H9 (cell line): Measurements from ENCODE around the gene CCL4L2. TPM values are rescaled to one million over a fixed set of nuclear protein-coding genes. Genes with fewer than 3 reads are reported as not detected.
"Not testable (repeated sequence)": the region's sequence is repeated elsewhere in the genome, so short reads cannot be mapped to it uniquely, and the experiment has no call there.

Experiments used
- DNase-seq: peaks from one replicate; pipeline ENCODE4 v3.0.0-alpha.2; 2017
- H2AFZ ChIP-seq: one replicate; pipeline ENCODE4 v1.6.1; 2013; ENCODE audit warnings: mild to moderate bottlenecking, low read length, control low read depth, moderate library complexity
- H2AK5ac ChIP-seq: 2 replicates; pipeline ENCODE4 v1.6.1; 2013; ENCODE audit warnings: low read length, control low read depth, mixed read lengths; ENCODE audit not compliant: insufficient read length
- H2BK120ac ChIP-seq: one replicate; pipeline ENCODE4 v1.6.1; 2013; ENCODE audit warnings: low read depth, mild to moderate bottlenecking, low read length, control low read depth, inconsistent platforms; ENCODE audit not compliant: poor library complexity, severe bottlenecking
- H2BK12ac ChIP-seq: 2 replicates; pipeline ENCODE4 v1.6.1; 2013; ENCODE audit warnings: low read length, control low read depth, mixed read lengths, low read depth; ENCODE audit not compliant: insufficient read length
- H2BK15ac ChIP-seq: 2 replicates; pipeline ENCODE4 v1.6.1; 2013; ENCODE audit warnings: low read depth, low read length, control low read depth
- H2BK20ac ChIP-seq: one replicate; pipeline ENCODE4 v1.6.1; 2013; ENCODE audit warnings: low read depth, mild to moderate bottlenecking, low read length, control low read depth, inconsistent platforms; ENCODE audit not compliant: poor library complexity, severe bottlenecking
- H2BK5ac ChIP-seq: 2 replicates; pipeline ENCODE4 v1.6.1; 2013; ENCODE audit warnings: low read length, control low read depth, mixed read lengths; ENCODE audit not compliant: insufficient read length
- H3K14ac ChIP-seq: 2 replicates; pipeline ENCODE4 v1.6.1; 2013; ENCODE audit warnings: low read length, control low read depth; ENCODE audit not compliant: insufficient read depth
- H3K18ac ChIP-seq: 2 replicates; pipeline ENCODE4 v1.6.1; 2013; ENCODE audit warnings: low read depth, mild to moderate bottlenecking, mixed read lengths, low read length, control low read depth; ENCODE audit not compliant: insufficient read length
- H3K23ac ChIP-seq: 2 replicates; pipeline ENCODE4 v1.6.1; 2013; ENCODE audit warnings: low read length, control low read depth, mixed read lengths, low read depth; ENCODE audit not compliant: insufficient read length
- H3K23me2 ChIP-seq: 2 replicates; pipeline ENCODE4 v1.6.1; 2013; ENCODE audit warnings: low read depth, mild to moderate bottlenecking, mixed read lengths, low read length, control low read depth; ENCODE audit not compliant: insufficient read length, poor library complexity, severe bottlenecking
- H3K27ac ChIP-seq: 2 replicates; pipeline ENCODE4 v1.5.1; 2013; ENCODE audit warnings: low read length, control low read depth, mixed read lengths, low read depth; ENCODE audit not compliant: insufficient read length
- H3K27me3 ChIP-seq: 2 replicates; pipeline ENCODE4 v1.6.1; 2013; ENCODE audit warnings: low read length, control low read depth, inconsistent platforms; ENCODE audit not compliant: insufficient read depth
- H3K4ac ChIP-seq: 2 replicates; pipeline ENCODE4 v1.6.1; 2013; ENCODE audit warnings: low read depth, mild to moderate bottlenecking, control low read depth, inconsistent platforms, low read length, moderate library complexity
- H3K4me1 ChIP-seq: 2 replicates; pipeline ENCODE4 v1.6.1; 2013; ENCODE audit warnings: low read length, control low read depth, inconsistent platforms; ENCODE audit not compliant: insufficient read depth
- H3K4me2 ChIP-seq: 2 replicates; pipeline ENCODE4 v1.6.1; 2013; ENCODE audit warnings: low read length, control low read depth, mixed read lengths; ENCODE audit not compliant: insufficient read length, insufficient read depth
- H3K56ac ChIP-seq: 2 replicates; pipeline ENCODE4 v1.6.1; 2013; ENCODE audit warnings: low read depth, mild to moderate bottlenecking, mixed read lengths, low read length, control low read depth; ENCODE audit not compliant: insufficient read length
- H3K79me1 ChIP-seq: 2 replicates; pipeline ENCODE4 v1.6.1; 2013; ENCODE audit warnings: low read depth, mild to moderate bottlenecking, moderate library complexity, low read length, control low read depth, inconsistent platforms; ENCODE audit not compliant: insufficient read depth, poor library complexity, severe bottlenecking
- H3K79me2 ChIP-seq: 2 replicates; pipeline ENCODE4 v1.6.1; 2013; ENCODE audit warnings: low read length, control low read depth, inconsistent platforms; ENCODE audit not compliant: insufficient read depth
- H3K9ac ChIP-seq: 2 replicates; pipeline ENCODE4 v1.6.1; 2013; ENCODE audit warnings: low read length, control low read depth, mixed read lengths; ENCODE audit not compliant: insufficient read length; ENCODE audit errors: extremely low read depth
- H3K9me3 ChIP-seq: one replicate; pipeline ENCODE4 v1.6.1; 2013; ENCODE audit warnings: low read depth, low read length, inconsistent platforms; ENCODE audit not compliant: control insufficient read depth
- H3T11ph ChIP-seq: one replicate; pipeline ENCODE4 v1.6.1; 2013; ENCODE audit warnings: mild to moderate bottlenecking, low read length, control low read depth, inconsistent platforms
- H4K20me1 ChIP-seq: one replicate; pipeline ENCODE4 v1.6.1; 2013; ENCODE audit not compliant: control insufficient read depth, insufficient read length, insufficient read depth
- H4K5ac ChIP-seq: 2 replicates; pipeline ENCODE4 v1.6.1; 2013; ENCODE audit warnings: low read depth, mild to moderate bottlenecking, mixed read lengths, low read length, control low read depth; ENCODE audit not compliant: insufficient read length
- H4K8ac ChIP-seq: replicated peaks from 2 replicates; pipeline ENCODE4 v1.6.1; 2013; ENCODE audit warnings: low read length, control low read depth, mixed read lengths, low read depth; ENCODE audit not compliant: insufficient read length
- H4K91ac ChIP-seq: 2 replicates; pipeline ENCODE4 v1.6.1; 2013; ENCODE audit warnings: low read depth, mild to moderate bottlenecking, moderate library complexity, mixed read lengths, low read length, control low read depth; ENCODE audit not compliant: insufficient read length
- H3K27ac Mint-ChIP-seq, 3 experiments: 2 replicates in 2 of 3; 3 replicates in 1 of 3; pipeline ENCODE4 v1.8.0; 2020 to 2021; ENCODE audit warnings: mixed read lengths in 3 of 3, mild to moderate bottlenecking in 1 of 3, moderate library complexity in 1 of 3
- H3K27me3 Mint-ChIP-seq: 2 replicates; pipeline ENCODE4 v1.8.0; 2021; ENCODE audit warnings: low read depth, mild to moderate bottlenecking, moderate library complexity, mixed read lengths
- H3K36me3 Mint-ChIP-seq, 3 experiments: 2 replicates in 2 of 3; 3 replicates in 1 of 3; pipeline ENCODE4 v1.8.0; 2020 to 2021; ENCODE audit warnings: low read depth in 3 of 3, mixed read lengths in 3 of 3; ENCODE audit not compliant: insufficient read depth in 1 of 3
- H3K4me1 Mint-ChIP-seq, 2 experiments: 2 replicates each; pipeline ENCODE4 v1.8.0; 2020; ENCODE audit warnings: mixed read lengths in 2 of 2
- H3K4me3 Mint-ChIP-seq, 2 experiments: 2 replicates in 1 of 2; 3 replicates in 1 of 2; pipeline ENCODE4 v1.8.0; 2020 to 2021; ENCODE audit warnings: mild to moderate bottlenecking in 2 of 2, mixed read lengths in 2 of 2, moderate library complexity in 1 of 2
- H3K9me3 Mint-ChIP-seq, 2 experiments: 2 replicates in 1 of 2; 3 replicates in 1 of 2; pipeline ENCODE4 v1.8.0; 2020; ENCODE audit warnings: mild to moderate bottlenecking in 2 of 2, mixed read lengths in 2 of 2, moderate library complexity in 1 of 2
- WGBS: extraction: QIAGEN DNeasy Blood & Tissue Kit; methylation state at CpG from one replicate; pipeline ENCODE4 v1.1.7; 2013; ENCODE audit warnings: missing lambda C conversion rate, low lambda C conversion rate, mixed read lengths; ENCODE audit not compliant: insufficient read length; ENCODE audit errors: extremely low coverage; 5-methylcytosine and 5-hydroxymethylcytosine counted together
- total RNA-seq: library from RNA; stranded (reverse); gene quantifications from 2 replicates; pipeline ENCODE4 v1.2.1, GENCODE V29; 2021

The CCL4L2 gene
- total RNA-seq, 1 experiment from 2014 or later, result not detected

GRCh38 chr17:36187943-36188665 is 22.8 kb upstream of the CCL4L2 start:
- not testable (repeated sequence) for H3K4ac ChIP-seq, H3K79me1 ChIP-seq, H3K9ac ChIP-seq, H2BK20ac ChIP-seq, H2BK12ac ChIP-seq, H3K9me3 Mint-ChIP-seq, H2AFZ ChIP-seq, H2BK120ac ChIP-seq, H3K18ac ChIP-seq, H4K91ac ChIP-seq, H3K56ac ChIP-seq, H3K4me2 ChIP-seq, H2AK5ac ChIP-seq, H3K27ac ChIP-seq, H3K14ac ChIP-seq, H3K36me3 Mint-ChIP-seq, H3K27me3 ChIP-seq, H2BK5ac ChIP-seq, H4K20me1 ChIP-seq, H3K23me2 ChIP-seq, H4K8ac ChIP-seq, H3K4me3 Mint-ChIP-seq, H2BK15ac ChIP-seq, H3K23ac ChIP-seq, H3K79me2 ChIP-seq, H4K5ac ChIP-seq, DNase-seq, H3K9me3 ChIP-seq, H3K4me1 ChIP-seq, H3T11ph ChIP-seq
- WGBS, result no CpG with 5 or more reads among the region's 5 CpGs
- peaks cover 18% of the 10 kb centered on the region for H3K27me3 Mint-ChIP-seq
- H3K27ac Mint-ChIP-seq, result peak overlapping the region in 1 of 3 experiments; percentile 11; a peak in 2 of 7 replicates
- H3K4me1 Mint-ChIP-seq, result peaks cover 8 to 10% of the 10 kb centered on the region in 2 experiments
